DND-41 (cell line): Measurements from ENCODE around the gene TRAF2.

Source experiments
- ATAC-seq: fragments of 200-7000 bp; cut with Tn5 transposase; 3 replicates; pipeline ENCODE4 v1.9.1; 2021; ENCODE audit warnings: low read depth; ENCODE audit not compliant: insufficient read depth
- DNase-seq: peaks from one replicate; pipeline ENCODE4 v3.0.0-alpha.2; 2020
- H2AFZ ChIP-seq: 2 replicates; pipeline ENCODE4 v1.6.0; 2012; ENCODE audit warnings: low read depth, low read length
- H3K27ac ChIP-seq: 2 replicates; pipeline ENCODE4 v1.5.1; 2012; ENCODE audit warnings: low read length, inconsistent platforms
- H3K27me3 ChIP-seq: fragments of 200-600 bp; sonication (generic); 2 replicates; pipeline ENCODE4 v1.6.0; 2012; ENCODE audit warnings: low read length, mild to moderate bottlenecking, inconsistent platforms; ENCODE audit not compliant: insufficient read depth, poor library complexity
- H3K36me3 ChIP-seq: 2 replicates; pipeline ENCODE4 v1.5.1; 2012; ENCODE audit warnings: low read length, inconsistent platforms; ENCODE audit not compliant: insufficient read depth
- H3K4me1 ChIP-seq: 2 replicates; pipeline ENCODE4 v1.5.1; 2012; ENCODE audit warnings: mild to moderate bottlenecking, low read length; ENCODE audit not compliant: insufficient read depth
- H3K4me2 ChIP-seq: 2 replicates; pipeline ENCODE4 v1.6.0; 2012; ENCODE audit warnings: mild to moderate bottlenecking, moderate library complexity, low read length, inconsistent platforms; ENCODE audit not compliant: insufficient read depth
- H3K4me3 ChIP-seq, 2 experiments: fragments of 200-600 bp in 1 of 2; shearing (Covaris generic) in 1 of 2; 2 replicates each; pipeline ENCODE4 v1.5.1; 2012 to 2016; ENCODE audit warnings: inconsistent platforms in 2 of 2, low read length in 2 of 2, mild to moderate bottlenecking in 2 of 2, low read depth in 1 of 2, moderate library complexity in 1 of 2
- H3K79me2 ChIP-seq: 2 replicates; pipeline ENCODE4 v1.6.0; 2012; ENCODE audit warnings: low read length, inconsistent platforms; ENCODE audit not compliant: insufficient read depth
- H3K9ac ChIP-seq: 2 replicates; pipeline ENCODE4 v1.6.0; 2012; ENCODE audit warnings: low read depth, mild to moderate bottlenecking, inconsistent platforms, low read length, moderate library complexity
- H3K9me3 ChIP-seq: 2 replicates; pipeline ENCODE4 v1.5.1; 2012; ENCODE audit warnings: low read length, moderate library complexity, mild to moderate bottlenecking, inconsistent platforms; ENCODE audit not compliant: insufficient read depth, severe bottlenecking
- H4K20me1 ChIP-seq: 2 replicates; pipeline ENCODE4 v1.6.0; 2012; ENCODE audit warnings: low read length; ENCODE audit not compliant: insufficient read depth
- EZH2 ChIP-seq: IDR thresholded peaks from 3 replicates; pipeline ENCODE4 v1.6.1; 2012; ENCODE audit warnings: borderline replicate concordance, low read depth, mild to moderate bottlenecking, moderate library complexity, low read length, inconsistent platforms; ENCODE audit not compliant: severe bottlenecking
- TF ChIP-seq, protein P1 (sequence below): IDR thresholded peaks from 2 replicates; pipeline ENCODE4 v1.5.1; 2012; ENCODE audit warnings: borderline replicate concordance, low read length, moderate library complexity, mild to moderate bottlenecking; ENCODE audit not compliant: poor library complexity, severe bottlenecking; ENCODE audit errors: extremely low read depth

TRAF2 gene

DNA sequence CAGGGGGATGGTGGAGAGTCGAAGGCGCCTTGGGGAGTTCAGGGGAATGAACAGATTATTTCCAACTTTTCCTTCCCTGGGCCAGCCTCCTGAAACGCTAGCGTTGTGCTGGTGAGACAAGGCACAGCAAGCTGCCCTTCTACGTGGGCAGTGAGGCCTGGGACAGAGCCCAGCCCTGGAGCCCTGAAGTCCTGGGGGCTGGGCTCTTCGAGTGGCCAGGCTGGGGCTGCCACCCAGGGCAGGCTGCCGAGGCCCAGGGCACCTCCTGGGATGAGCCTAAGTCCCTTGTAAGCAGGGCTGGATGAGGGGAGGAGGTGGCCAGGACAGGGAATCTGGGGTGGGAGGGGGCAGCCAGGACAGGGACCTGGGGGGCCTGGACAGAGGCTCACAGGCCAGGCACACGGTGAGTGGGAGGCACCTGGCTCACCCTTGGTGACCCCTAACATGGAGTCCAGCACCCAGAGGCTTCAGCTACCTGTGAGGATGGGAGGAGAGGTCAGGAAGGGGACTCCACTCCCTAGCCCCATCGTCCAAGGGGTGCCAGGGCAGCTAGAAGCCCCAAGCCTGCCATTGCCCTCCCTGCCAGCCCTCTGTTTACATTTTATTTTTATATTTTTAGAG, 64.5 kb downstream of the TRAF2 start:
- H4K20me1 ChIP-seq = no peaks in the 10 kb centered on the region
- H3K79me2 ChIP-seq = no peaks in the 10 kb centered on the region
- no peaks in the 10 kb centered on the region for H3K9me3 ChIP-seq
- no peaks in the 10 kb centered on the region for H3K27me3 ChIP-seq
- H3K4me3 ChIP-seq = peak overlapping the region; percentile 15 to 63; a peak in 3 of 4 replicates
- peak overlapping the region; percentile 83 for H3K4me2 ChIP-seq
- peak overlapping the region; percentile 77 for H3K9ac ChIP-seq
- ATAC-seq (no peak), DNase-seq (no peak)
- no peaks in the 10 kb centered on the region for H3K36me3 ChIP-seq
- H2AFZ ChIP-seq = peak overlapping the region; percentile 79
- H3K27ac ChIP-seq = peak overlapping the region; percentile 65
- TF ChIP-seq, protein P1, sequence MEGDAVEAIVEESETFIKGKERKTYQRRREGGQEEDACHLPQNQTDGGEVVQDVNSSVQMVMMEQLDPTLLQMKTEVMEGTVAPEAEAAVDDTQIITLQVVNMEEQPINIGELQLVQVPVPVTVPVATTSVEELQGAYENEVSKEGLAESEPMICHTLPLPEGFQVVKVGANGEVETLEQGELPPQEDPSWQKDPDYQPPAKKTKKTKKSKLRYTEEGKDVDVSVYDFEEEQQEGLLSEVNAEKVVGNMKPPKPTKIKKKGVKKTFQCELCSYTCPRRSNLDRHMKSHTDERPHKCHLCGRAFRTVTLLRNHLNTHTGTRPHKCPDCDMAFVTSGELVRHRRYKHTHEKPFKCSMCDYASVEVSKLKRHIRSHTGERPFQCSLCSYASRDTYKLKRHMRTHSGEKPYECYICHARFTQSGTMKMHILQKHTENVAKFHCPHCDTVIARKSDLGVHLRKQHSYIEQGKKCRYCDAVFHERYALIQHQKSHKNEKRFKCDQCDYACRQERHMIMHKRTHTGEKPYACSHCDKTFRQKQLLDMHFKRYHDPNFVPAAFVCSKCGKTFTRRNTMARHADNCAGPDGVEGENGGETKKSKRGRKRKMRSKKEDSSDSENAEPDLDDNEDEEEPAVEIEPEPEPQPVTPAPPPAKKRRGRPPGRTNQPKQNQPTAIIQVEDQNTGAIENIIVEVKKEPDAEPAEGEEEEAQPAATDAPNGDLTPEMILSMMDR = no peak
- no peak for TF ChIP-seq EZH2
- peaks cover 18% of the 10 kb centered on the region for H3K4me1 ChIP-seq

DNA sequence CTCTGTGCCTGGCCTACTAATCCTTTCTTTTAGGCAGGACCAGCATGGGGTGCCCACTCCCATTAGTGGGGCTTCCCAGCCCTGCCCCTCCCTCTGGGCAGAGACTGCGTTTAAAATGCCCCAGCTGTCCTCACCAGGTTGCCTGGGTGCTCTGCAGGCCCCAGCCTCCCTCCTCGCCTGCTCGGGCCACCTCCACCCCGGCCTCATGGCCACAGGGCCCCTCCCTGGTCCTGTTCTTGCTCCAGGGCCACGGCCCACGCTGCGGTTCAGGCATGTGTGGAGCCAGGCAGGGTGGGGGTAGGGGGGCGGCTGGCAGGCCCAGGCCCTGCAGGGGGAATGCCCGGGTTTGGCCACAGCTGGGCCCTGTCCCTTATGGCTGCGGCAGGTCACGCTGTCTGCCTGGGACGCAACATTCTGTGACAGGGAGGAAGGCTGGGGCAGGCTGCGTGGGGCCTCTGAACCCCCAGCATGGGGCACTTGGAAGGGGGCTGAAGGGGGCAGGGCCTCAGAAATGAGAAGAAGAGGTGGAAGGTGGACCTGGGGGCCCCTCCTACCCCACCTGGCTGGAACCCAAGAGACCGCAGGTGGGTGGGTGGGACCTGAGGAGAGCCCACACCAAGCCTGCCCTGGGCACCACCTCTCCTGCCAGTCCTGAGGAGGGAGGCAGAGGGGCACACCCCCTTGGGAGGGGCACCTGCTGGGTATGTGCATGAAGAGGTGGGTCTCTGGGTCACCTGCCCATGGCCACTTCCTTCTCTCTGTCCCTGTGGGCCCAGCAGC, 65.4 kb downstream of the TRAF2 start, which contains the start of gene LCN12:
Gene LCN12 (plus strand): TSS at position 733 of the 780 bp plus-strand sequence. CDS start 55 bp downstream, outside the sequence.
- H3K4me1 ChIP-seq = peaks cover 18% of the 10 kb centered on the region
- no peak for ATAC-seq
- H3K36me3 ChIP-seq = no peaks in the 10 kb centered on the region
- TF ChIP-seq EZH2 = no peak
- TF ChIP-seq, protein P1 = no peak
- H3K9me3 ChIP-seq = no peaks in the 10 kb centered on the region
- DNase-seq = no peak
- no peak within 1 kb of the TSS for H2AFZ ChIP-seq
- no peaks in the 10 kb centered on the region for H3K79me2 ChIP-seq
- no peak within 1 kb of the TSS for H3K27ac ChIP-seq
- no peak within 1 kb of the TSS for H3K4me2 ChIP-seq
- H3K4me3 ChIP-seq = no peak within 1 kb of the TSS
- H4K20me1 ChIP-seq = no peaks in the 10 kb centered on the region
- H3K27me3 ChIP-seq = no peaks in the 10 kb centered on the region
- no peak within 1 kb of the TSS for H3K9ac ChIP-seq

DNA sequence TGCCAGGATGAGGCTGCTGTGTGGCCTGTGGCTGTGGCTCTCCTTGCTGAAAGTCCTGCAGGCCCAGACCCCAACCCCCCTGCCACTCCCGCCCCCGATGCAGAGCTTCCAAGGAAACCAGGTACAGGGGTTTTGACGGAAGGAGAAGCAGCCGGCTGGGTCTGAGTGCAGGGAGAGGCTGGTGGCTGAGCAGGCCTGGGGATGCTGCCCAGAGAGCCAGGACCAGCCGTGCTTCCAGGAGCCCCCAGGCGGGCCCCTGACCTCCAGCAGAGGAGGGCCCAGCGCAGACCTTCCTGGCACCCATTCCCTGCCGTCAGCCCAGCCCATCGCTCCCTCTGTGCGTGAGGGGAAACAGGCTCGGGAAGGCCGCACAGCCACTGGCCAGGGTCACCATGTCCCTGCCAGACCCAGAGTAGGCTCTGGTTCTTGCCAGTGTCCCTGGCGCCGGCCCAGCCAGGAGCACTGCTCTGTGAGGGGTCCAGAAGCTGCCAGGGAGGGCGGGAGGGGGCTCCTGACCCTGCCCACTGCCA, 66.1 kb downstream of the TRAF2 start:
- Histone ChIP-seq H3K4me2 (no peak overlapping the region), H3K9ac (no peak overlapping the region), H3K9me3 (no peaks in the 10 kb centered on the region)

More for the DNA sequence above, 66.1 kb downstream of the TRAF2 start:
- Histone ChIP-seq H3K4me1 (peaks cover 18% of the 10 kb centered on the region), H3K79me2 (no peaks in the 10 kb centered on the region), H3K36me3 (no peaks in the 10 kb centered on the region), H3K27me3 (no peaks in the 10 kb centered on the region), H3K4me3 (no peak overlapping the region), H3K27ac (no peak overlapping the region), H2AFZ (no peak overlapping the region), H4K20me1 (no peaks in the 10 kb centered on the region)
- TF ChIP-seq, protein P1 = no peak
- TF ChIP-seq EZH2 = no peak
- ATAC-seq (no peak), DNase-seq (no peak)
